Upper lobe of right lung (tissue), 1 donor: ENCODE measurements around the gene SRRT. TPM values are rescaled to one million over a fixed set of nuclear protein-coding genes. Genes with fewer than 3 reads are reported as not detected.

ENCODE experiments used
- ATAC-seq: fragments of 200-7000 bp; cut with Tn5 transposase; one replicate; pipeline ENCODE4 v1.9.1; 2020; ENCODE audit warnings: mild to moderate bottlenecking, moderate library complexity
- DNase-seq: peaks from one replicate; pipeline ENCODE4 v3.0.0-alpha.2; 2020
- H3K27ac ChIP-seq: fragments of 200-600 bp; one replicate; pipeline ENCODE4 v1.8.0; 2022
- H3K27me3 ChIP-seq: fragments of 200-600 bp; one replicate; pipeline ENCODE4 v1.8.0; 2022; ENCODE audit warnings: mild to moderate bottlenecking
- H3K36me3 ChIP-seq: fragments of 200-600 bp; one replicate; pipeline ENCODE4 v1.8.0; 2022
- H3K4me1 ChIP-seq: fragments of 200-600 bp; one replicate; pipeline ENCODE4 v1.8.0; 2022
- H3K4me3 ChIP-seq: fragments of 200-600 bp; one replicate; pipeline ENCODE4 v1.8.0; 2022; ENCODE audit warnings: mild to moderate bottlenecking
- H3K9me3 ChIP-seq: fragments of 200-600 bp; one replicate; pipeline ENCODE4 v1.8.0; 2022
- intact Hi-C: fragments of 100-400 bp; cut with DNase I; formaldehyde crosslinking; loops from one replicate; pipeline ENCODE4 v1.11.0; 2022
- total RNA-seq: library from RNA; stranded (reverse); fragmentation: NEBNext Ultra II Directional; extraction: Animal tissue kit (Norgen Biotek cat#: 25700); gene quantifications from one replicate; pipeline ENCODE4 v1.2.1, GENCODE V29; 2021
- TF ChIP-seq, protein P1 (sequence below): fragments of 200-600 bp; IDR thresholded peaks from one replicate; pipeline ENCODE4 v1.8.0; 2022; ENCODE audit warnings: antibody characterized with exemption
- donor health status: DM: no; HTN: yes; CAD: no; lungs with severe emphysema.

The SRRT gene
- total RNA-seq, 1 donor from 2014 or later, result 105 TPM

DNA sequence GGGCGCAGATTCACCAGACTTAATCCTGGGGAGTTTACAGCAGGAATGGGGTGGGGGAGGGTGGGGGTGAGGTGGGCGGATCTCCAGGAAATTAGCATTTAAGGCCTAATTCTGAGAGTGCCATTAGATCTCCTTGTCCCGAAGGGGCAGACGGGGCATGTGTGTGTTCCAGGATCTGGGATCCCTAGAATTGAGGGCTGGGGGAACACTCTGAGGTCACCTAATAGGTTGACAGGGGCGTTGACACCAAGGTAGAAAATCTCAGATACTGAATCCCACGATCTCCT, 38.1 kb upstream of the SRRT start:
- H3K27me3 ChIP-seq, result no peaks in the 10 kb centered on the region
- no peaks in the 10 kb centered on the region for H3K36me3 ChIP-seq
- peak overlapping the region; percentile 82 for H3K27ac ChIP-seq
- peaks cover 4% of the 10 kb centered on the region for H3K4me1 ChIP-seq
- no peaks in the 10 kb centered on the region for H3K9me3 ChIP-seq
- ATAC-seq (no peak), DNase-seq (no peak)
- intact Hi-C loops, result no loop called here
- TF ChIP-seq, protein P1, sequence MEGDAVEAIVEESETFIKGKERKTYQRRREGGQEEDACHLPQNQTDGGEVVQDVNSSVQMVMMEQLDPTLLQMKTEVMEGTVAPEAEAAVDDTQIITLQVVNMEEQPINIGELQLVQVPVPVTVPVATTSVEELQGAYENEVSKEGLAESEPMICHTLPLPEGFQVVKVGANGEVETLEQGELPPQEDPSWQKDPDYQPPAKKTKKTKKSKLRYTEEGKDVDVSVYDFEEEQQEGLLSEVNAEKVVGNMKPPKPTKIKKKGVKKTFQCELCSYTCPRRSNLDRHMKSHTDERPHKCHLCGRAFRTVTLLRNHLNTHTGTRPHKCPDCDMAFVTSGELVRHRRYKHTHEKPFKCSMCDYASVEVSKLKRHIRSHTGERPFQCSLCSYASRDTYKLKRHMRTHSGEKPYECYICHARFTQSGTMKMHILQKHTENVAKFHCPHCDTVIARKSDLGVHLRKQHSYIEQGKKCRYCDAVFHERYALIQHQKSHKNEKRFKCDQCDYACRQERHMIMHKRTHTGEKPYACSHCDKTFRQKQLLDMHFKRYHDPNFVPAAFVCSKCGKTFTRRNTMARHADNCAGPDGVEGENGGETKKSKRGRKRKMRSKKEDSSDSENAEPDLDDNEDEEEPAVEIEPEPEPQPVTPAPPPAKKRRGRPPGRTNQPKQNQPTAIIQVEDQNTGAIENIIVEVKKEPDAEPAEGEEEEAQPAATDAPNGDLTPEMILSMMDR, result no peak
- H3K4me3 ChIP-seq, result peak overlapping the region; percentile 52

DNA sequence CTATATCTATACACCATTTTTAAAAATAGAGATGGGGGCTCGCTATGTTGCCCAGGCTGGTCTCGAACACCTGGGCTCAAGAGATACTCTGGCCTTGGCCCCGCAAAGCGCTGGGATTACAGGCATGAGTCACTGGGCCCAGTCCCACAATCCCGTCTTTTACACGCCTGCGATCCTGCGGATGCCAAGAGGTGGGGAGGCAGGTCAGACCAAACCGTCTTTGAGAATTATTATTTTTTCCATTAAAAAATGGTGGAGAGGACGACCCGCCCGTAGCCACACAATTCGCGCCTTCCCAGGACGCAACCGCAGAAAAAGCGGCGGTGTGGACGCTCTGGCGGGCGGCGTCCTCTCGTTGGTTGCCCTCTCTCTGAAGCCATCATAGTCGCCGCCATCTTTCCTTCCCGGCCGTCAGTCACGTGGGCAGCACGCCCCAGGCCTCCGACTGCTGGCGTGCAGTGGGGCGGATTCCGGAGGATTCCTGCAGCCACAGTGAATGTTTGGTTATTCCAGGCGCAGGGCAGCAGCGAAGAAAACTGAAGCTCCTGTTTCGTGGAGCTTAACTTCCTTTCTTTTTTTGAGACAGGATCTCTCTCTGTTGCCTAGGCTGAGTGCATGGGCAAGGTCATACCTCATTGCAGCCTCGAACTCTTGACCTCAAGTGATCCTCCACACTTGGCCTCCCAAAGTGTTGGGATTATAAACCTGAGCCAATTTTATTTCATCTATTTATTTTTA, 37.6 kb upstream of the SRRT start:
- intact Hi-C loops, result no loop called here
- TF ChIP-seq, protein P1, result no peak
- Histone ChIP-seq H3K4me3 (peak overlapping the region; percentile 52), H3K27ac (peak overlapping the region; percentile 82), H3K9me3 (no peaks in the 10 kb centered on the region), H3K27me3 (no peaks in the 10 kb centered on the region), H3K36me3 (no peaks in the 10 kb centered on the region), H3K4me1 (peaks cover 4% of the 10 kb centered on the region)
- DNase-seq, result peak; percentile 95
- peak; percentile 96 for ATAC-seq

DNA sequence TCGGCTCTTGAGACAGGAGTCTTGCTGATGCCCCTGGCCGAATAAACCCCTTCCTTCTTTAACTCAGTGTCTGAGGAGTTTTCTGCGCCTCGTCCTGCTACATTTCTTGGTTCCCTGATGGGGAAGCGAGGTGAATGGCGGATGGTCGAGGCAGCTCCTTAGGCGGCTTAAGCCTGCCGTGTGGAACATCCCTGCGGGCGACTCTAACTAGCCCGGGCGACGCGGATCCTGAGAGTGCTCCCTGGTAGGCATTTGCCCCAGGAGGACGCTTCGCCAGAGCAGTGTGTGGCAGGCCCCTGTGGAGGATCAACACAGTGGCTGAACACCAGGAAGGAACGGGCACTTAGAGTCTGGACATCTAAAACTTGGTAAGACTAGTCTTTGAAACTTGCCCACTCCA, 35.5 kb upstream of the SRRT start:
- no peak overlapping the region for H3K27ac ChIP-seq
- TF ChIP-seq, protein P1, result no peak
- H3K4me1 ChIP-seq, result peaks cover 4% of the 10 kb centered on the region
- no peak overlapping the region for H3K4me3 ChIP-seq
- ATAC-seq (no peak), DNase-seq (no peak)
- H3K9me3 ChIP-seq, result no peaks in the 10 kb centered on the region
- intact Hi-C loops, result no loop called here
- no peaks in the 10 kb centered on the region for H3K27me3 ChIP-seq
- H3K36me3 ChIP-seq, result no peaks in the 10 kb centered on the region

DNA sequence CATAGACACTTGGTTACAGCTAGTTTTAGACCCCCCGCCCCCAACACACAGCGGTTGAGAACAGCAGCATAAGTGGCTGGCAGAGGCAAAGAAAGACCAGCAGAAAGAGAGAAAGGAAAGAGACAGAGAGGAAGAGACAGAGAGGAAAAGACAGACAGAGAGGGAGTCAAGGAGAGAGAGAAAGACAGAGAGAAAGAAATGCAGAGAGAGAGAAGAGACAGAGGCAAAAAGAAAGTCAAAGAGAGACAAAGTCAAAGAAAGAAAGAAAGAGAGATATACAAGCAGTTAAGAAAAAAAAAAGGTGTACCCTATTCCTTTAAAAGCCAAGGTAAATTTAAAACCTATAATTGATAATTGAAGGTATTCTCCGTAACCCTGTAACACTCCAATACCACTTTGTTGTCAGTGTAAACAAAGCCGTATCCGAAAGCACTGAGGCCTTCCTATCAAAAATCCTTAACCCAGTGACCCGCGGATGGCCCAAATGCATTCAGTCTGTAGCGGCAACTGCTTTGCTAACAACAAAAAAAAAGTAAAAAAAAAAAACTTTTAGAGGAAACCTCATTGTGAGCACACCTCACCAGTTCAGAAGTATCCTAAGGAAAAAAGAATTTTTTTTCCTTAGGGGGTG, 34.3 kb upstream of the SRRT start:
- intact Hi-C loops, result no loop called here
- no peaks in the 10 kb centered on the region for H3K9me3 ChIP-seq
- peaks cover 4% of the 10 kb centered on the region for H3K4me1 ChIP-seq
- TF ChIP-seq, protein P1, result no peak
- ATAC-seq (no peak), DNase-seq (no peak)
- H3K27ac ChIP-seq, result no peak overlapping the region
- no peak overlapping the region for H3K4me3 ChIP-seq
- H3K27me3 ChIP-seq, result no peaks in the 10 kb centered on the region
- no peaks in the 10 kb centered on the region for H3K36me3 ChIP-seq

DNA sequence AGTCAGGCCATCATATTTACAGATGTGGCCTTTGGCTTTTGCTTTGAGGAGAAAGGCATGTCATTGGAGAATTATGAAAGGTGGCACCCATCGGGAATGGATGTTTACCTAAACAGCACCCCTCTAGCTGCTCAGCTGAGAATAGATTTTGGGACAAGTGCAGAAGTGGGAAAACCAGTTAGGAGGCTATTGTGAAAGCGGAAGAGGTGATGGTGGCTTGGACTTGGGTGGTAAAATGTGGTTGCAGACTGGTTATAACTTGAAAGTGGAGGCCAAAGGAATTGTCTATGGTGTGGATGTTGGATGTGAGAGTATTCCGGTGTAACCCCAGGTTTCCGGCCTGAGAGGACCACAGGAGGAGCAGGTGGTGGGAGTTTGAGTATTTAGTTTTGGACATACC, 27.5 kb upstream of the SRRT start:
- intact Hi-C loops, result no loop called here
- Histone ChIP-seq H3K9me3 (no peaks in the 10 kb centered on the region), H3K4me3 (no peak overlapping the region), H3K27ac (no peak overlapping the region), H3K36me3 (no peaks in the 10 kb centered on the region), H3K4me1 (no peaks in the 10 kb centered on the region), H3K27me3 (no peaks in the 10 kb centered on the region)
- ATAC-seq (no peak), DNase-seq (no peak)
- TF ChIP-seq, protein P1, result no peak
